A673 (cell line): ENCODE results near the gene METRNL. TPM values are rescaled to one million over a fixed set of nuclear protein-coding genes. Genes with fewer than 3 reads are reported as not detected.
"Not testable (repeated sequence)": the region's sequence is repeated elsewhere in the genome, so short reads cannot be mapped to it uniquely, and the experiment has no call there.

ENCODE experiments used
- BruUV-seq: library from RNA; stranded (reverse); fragments of 400-500 nt; replicated peaks from 2 replicates; lab custom pipeline; 2021; lab: Mats Ljungman, UMichigan
- CTCF ChIA-PET: fragments of 300-600 bp; sonication (Branson Sonifier 250); formaldehyde crosslinking; loops from one replicate; lab custom pipeline; 2022; ENCODE audit warnings: antibody characterized with exemption; lab: Charles Lee
- POLR2A ChIA-PET: fragments of 300-600 bp; sonication (Branson Sonifier 250); formaldehyde crosslinking; loops from one replicate; lab custom pipeline; 2022; ENCODE audit warnings: antibody characterized with exemption; ENCODE audit not compliant: low non-redundant PET; lab: Charles Lee
- DNase-seq: peaks from one replicate; pipeline ENCODE4 v3.0.0-alpha.2; 2015; ENCODE audit warnings: low spot score
- H3K27ac ChIP-seq: fragments of 200-600 bp; sonication (generic); 2 replicates; pipeline ENCODE4 v1.5.1; 2016; ENCODE audit warnings: mixed run types, low read depth, mild to moderate bottlenecking, mixed read lengths, antibody characterized with exemption, low read length; ENCODE audit not compliant: poor library complexity, severe bottlenecking
- H3K27me3 ChIP-seq: fragments of 200-600 bp; sonication (generic); replicated peaks from 2 replicates; pipeline ENCODE4 v1.6.1; 2017; ENCODE audit warnings: mixed run types, low read depth, mild to moderate bottlenecking, mixed read lengths, antibody characterized with exemption, low read length; ENCODE audit not compliant: insufficient read depth, poor library complexity
- H3K36me3 ChIP-seq: fragments of 200-600 bp; sonication (generic); 2 replicates; pipeline ENCODE4 v1.6.1; 2016; ENCODE audit warnings: mixed run types, mild to moderate bottlenecking, mixed read lengths, antibody characterized with exemption, low read length; ENCODE audit not compliant: insufficient read depth, poor library complexity, severe bottlenecking
- H3K4me1 ChIP-seq: fragments of 200-600 bp; sonication (generic); 2 replicates; pipeline ENCODE4 v1.6.1; 2017; ENCODE audit warnings: mixed run types, mild to moderate bottlenecking, mixed read lengths, antibody characterized with exemption, low read length; ENCODE audit not compliant: insufficient read depth, poor library complexity, severe bottlenecking
- H3K4me3 ChIP-seq: fragments of 200-600 bp; sonication (generic); 2 replicates; pipeline ENCODE4 v1.5.1; 2016; ENCODE audit warnings: low read depth, mixed run types, mild to moderate bottlenecking, mixed read lengths, low read length; ENCODE audit not compliant: poor library complexity, severe bottlenecking
- H3K9me3 ChIP-seq: fragments of 200-600 bp; sonication (generic); 2 replicates; pipeline ENCODE4 v1.6.1; 2016; ENCODE audit warnings: mixed run types, low read depth, mild to moderate bottlenecking, mixed read lengths, antibody characterized with exemption, low read length; ENCODE audit not compliant: poor library complexity, severe bottlenecking
- CTCF ChIP-seq: fragments of 300-800, 200-600 bp; sonication (generic); conservative IDR thresholded peaks from 2 replicates; pipeline ENCODE4 v1.5.1; 2017; ENCODE audit warnings: low read depth, mild to moderate bottlenecking, antibody characterized with exemption, low read length, moderate library complexity, mixed read lengths
- EZH2 ChIP-seq: fragments of 200-600 bp; sonication (generic); IDR thresholded peaks from 2 replicates; pipeline ENCODE4 v1.6.1; 2017; ENCODE audit warnings: borderline replicate concordance, low read depth, mild to moderate bottlenecking, mixed read lengths, antibody characterized with exemption, low read length; ENCODE audit not compliant: poor library complexity, severe bottlenecking
- intact Hi-C: fragments of 100-400 bp; cut with micrococcal nuclease; formaldehyde crosslinking; loops from one replicate; pipeline ENCODE4 v1.10.0; 2022; ENCODE audit not compliant: unreplicated experiment
- total RNA-seq: library from RNA; stranded (reverse); gene quantifications from 2 replicates; pipeline ENCODE4 v1.2.3, GENCODE V29; 2021

METRNL gene
- total RNA-seq, 1 experiment from 2014 or later = 16.5 TPM

DNA sequence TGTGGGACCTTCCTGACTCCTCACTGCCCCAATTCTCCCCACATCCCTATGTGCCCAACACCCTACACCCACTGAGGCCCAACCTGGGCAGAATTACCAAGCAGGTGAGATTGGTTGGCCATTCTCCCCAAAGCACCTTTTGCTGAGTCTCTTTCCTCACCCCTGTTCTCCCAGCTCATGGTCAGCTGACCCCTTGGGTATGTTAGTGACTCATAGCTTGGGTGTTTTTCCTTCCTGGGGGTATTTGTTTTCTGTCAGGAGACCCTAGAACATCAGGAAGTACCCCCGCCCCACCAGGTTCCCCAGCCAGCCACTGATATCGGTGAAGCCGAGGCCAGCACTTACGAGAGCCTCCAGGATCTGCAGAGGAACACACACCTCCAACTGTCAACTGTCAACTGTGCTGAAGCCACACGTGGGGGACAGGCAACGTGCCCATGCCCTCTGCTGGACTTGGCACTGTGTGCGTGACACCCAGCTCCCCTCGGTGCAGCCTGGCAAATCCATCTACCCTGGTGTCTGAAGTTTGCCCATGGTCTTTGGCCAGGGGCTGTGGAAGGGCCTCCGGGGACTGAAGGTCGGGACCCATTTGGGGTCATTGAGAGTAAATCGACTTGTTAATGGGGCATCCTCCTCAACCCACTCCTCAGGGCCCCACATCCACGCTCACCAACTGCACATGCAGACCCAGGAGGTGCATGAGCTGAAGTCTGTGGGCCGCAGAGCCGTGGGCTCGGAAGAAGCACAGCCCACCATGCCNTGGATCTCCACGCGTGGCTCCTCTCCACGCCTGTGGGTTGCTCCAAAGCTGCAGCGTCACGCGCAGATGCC, 53.1 kb downstream of the METRNL start:
- no peak for DNase-seq
- Histone ChIP-seq H3K27ac (no peak overlapping the region), H3K4me1 (no peaks in the 10 kb centered on the region), H3K36me3 (no peaks in the 10 kb centered on the region), H3K4me3 (no peak overlapping the region), H3K9me3 (no peaks in the 10 kb centered on the region), H3K27me3 (no peaks in the 10 kb centered on the region)
- BruUV-seq = no TSS peak
- intact Hi-C loops = no loop called here
- POLR2A ChIA-PET = no interaction called here
- CTCF ChIA-PET = no interaction called here
- TF ChIP-seq CTCF = no peak
- TF ChIP-seq EZH2 = no peak

- H3K4me3 ChIP-seq = no peak overlapping the region
- H3K9me3 ChIP-seq = no peaks in the 10 kb centered on the region
- H3K27me3 ChIP-seq = no peaks in the 10 kb centered on the region
- H3K36me3 ChIP-seq = no peaks in the 10 kb centered on the region
- BruUV-seq = no TSS peak
- ChIA-PET CTCF (interaction anchor here (0.7 kb wide), 1 partner anchor 796 kb away, joined by 5 read pairs; no protein-coding TSS in a partner anchor), POLR2A (no interaction called here)
- TF ChIP-seq EZH2 (no peak), CTCF (no peak)
- H3K4me1 ChIP-seq = no peaks in the 10 kb centered on the region
- H3K27ac ChIP-seq = no peak overlapping the region
- intact Hi-C loops = no loop called here
- DNase-seq = no peak
These were observed 54.1 kb downstream of the METRNL start for GRCh38 chr17:83133302-83134121.

- DNase-seq, H3K4me3 ChIP-seq, H3K4me1 ChIP-seq, H3K27ac ChIP-seq, H3K27me3 ChIP-seq, BruUV-seq, H3K36me3 ChIP-seq, intact Hi-C loops, POLR2A ChIA-PET, H3K9me3 ChIP-seq: not testable (repeated sequence)
- CTCF ChIA-PET = interaction anchor here (0.7 kb wide), 1 partner anchor 797 kb away, joined by 5 read pairs; no protein-coding TSS in a partner anchor
These were observed 55.0 kb downstream of the METRNL start for GRCh38 chr17:83134456-83134855.
